DOHH2 (cell line): ENCODE data around the gene DLX5.

Experiments
- EZH2phosphoT487 ChIP-seq: fragments of 200-600 bp; sonication (generic); IDR thresholded peaks from 2 replicates; pipeline ENCODE4 v1.6.1; 2017; ENCODE audit warnings: borderline replicate concordance, mild to moderate bottlenecking, antibody characterized with exemption, low read length, moderate library complexity, mixed read lengths
- TF ChIP-seq, protein P1 (sequence below): fragments of 200-600 bp; sonication (generic); IDR thresholded peaks from one replicate; pipeline ENCODE4 v1.5.1; 2014; ENCODE audit warnings: antibody characterized with exemption, mild to moderate bottlenecking, low read depth, low read length; ENCODE audit not compliant: poor library complexity, severe bottlenecking

DNA sequence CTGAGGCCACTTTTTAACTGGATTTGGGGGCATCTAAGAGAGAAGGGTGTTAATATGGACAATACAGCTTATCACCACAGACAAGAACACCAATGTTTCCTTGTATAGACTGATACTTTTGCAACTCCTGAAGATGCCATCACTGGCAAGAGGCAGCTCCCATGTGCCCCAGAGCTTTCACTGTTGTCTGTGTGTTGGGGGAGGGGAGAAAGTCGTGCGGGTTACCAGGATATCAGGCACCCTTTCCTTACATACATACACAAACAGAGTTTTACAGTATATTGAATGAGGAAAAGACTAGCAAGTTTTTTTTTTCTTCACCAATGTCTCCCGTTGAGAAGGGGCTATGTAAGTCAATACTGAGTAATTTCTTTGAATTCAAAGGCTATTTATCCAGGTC, 23.4 kb downstream of the DLX5 start:
- TF ChIP-seq, protein P1, sequence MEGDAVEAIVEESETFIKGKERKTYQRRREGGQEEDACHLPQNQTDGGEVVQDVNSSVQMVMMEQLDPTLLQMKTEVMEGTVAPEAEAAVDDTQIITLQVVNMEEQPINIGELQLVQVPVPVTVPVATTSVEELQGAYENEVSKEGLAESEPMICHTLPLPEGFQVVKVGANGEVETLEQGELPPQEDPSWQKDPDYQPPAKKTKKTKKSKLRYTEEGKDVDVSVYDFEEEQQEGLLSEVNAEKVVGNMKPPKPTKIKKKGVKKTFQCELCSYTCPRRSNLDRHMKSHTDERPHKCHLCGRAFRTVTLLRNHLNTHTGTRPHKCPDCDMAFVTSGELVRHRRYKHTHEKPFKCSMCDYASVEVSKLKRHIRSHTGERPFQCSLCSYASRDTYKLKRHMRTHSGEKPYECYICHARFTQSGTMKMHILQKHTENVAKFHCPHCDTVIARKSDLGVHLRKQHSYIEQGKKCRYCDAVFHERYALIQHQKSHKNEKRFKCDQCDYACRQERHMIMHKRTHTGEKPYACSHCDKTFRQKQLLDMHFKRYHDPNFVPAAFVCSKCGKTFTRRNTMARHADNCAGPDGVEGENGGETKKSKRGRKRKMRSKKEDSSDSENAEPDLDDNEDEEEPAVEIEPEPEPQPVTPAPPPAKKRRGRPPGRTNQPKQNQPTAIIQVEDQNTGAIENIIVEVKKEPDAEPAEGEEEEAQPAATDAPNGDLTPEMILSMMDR = no peak
- TF ChIP-seq EZH2phosphoT487 = no peak
